H1 (cell line): ENCODE results near the gene ZNF227. TPM values are rescaled to one million over a fixed set of nuclear protein-coding genes. Genes with fewer than 3 reads are reported as not detected.

ENCODE experiments used
- CTCF ChIA-PET: fragments of 300-600 bp; sonication (Branson Sonifier 250); formaldehyde crosslinking; loops from one replicate; lab custom pipeline; 2021; ENCODE audit not compliant: partially characterized antibody; lab: Charles Lee
- POLR2A ChIA-PET: fragments of 300-600 bp; sonication (Branson Sonifier 250); formaldehyde crosslinking; loops from one replicate; lab custom pipeline; 2021; ENCODE audit warnings: inconsistent platforms; ENCODE audit not compliant: partially characterized antibody; lab: Charles Lee
- DNase-seq, 2 experiments: peaks; one replicate each; pipeline versions ENCODE4 v3.0.0 to v3.0.0-alpha.2; 2010 to 2022; ENCODE audit warnings: low spot score in 2 of 2, low read depth in 1 of 2, mixed read lengths in 1 of 2
- FAIRE-seq: peaks from 2 replicates; lab custom pipeline; 2011; peaks lifted over from hg19 to GRCh38; lab: Jason Lieb, UNC
- H2AFZ ChIP-seq: 2 replicates; pipeline ENCODE4 v1.8.1; 2012; ENCODE audit warnings: low read length, inconsistent platforms
- H2AK5ac ChIP-seq: 2 replicates; pipeline ENCODE4 v1.6.1; 2013; ENCODE audit warnings: low read depth, low read length
- H2BK120ac ChIP-seq: replicated peaks from 2 replicates; pipeline ENCODE3; 2013; ENCODE audit warnings: low read depth, low read length, inconsistent platforms
- H2BK12ac ChIP-seq: 2 replicates; pipeline ENCODE4 v1.6.1; 2013; ENCODE audit warnings: low read depth, low read length
- H2BK15ac ChIP-seq: 2 replicates; pipeline ENCODE4 v1.6.1; 2013; ENCODE audit warnings: low read length
- H2BK20ac ChIP-seq: 2 replicates; pipeline ENCODE4 v1.6.1; 2013; ENCODE audit warnings: low read length
- H2BK5ac ChIP-seq: 2 replicates; pipeline ENCODE4 v1.6.1; 2013; ENCODE audit warnings: low read depth, low read length
- H3K14ac ChIP-seq: 2 replicates; pipeline ENCODE4 v1.6.1; 2013; ENCODE audit warnings: inconsistent platforms; ENCODE audit not compliant: insufficient read length
- H3K18ac ChIP-seq: 2 replicates; pipeline ENCODE4 v1.6.1; 2013; ENCODE audit warnings: low read length; ENCODE audit errors: extremely low read depth
- H3K23ac ChIP-seq: 2 replicates; pipeline ENCODE4 v1.6.1; 2013; ENCODE audit warnings: inconsistent platforms; ENCODE audit not compliant: insufficient read length
- H3K23me2 ChIP-seq: 2 replicates; pipeline ENCODE4 v1.6.1; 2013; ENCODE audit warnings: low read depth, low read length
- H3K27ac ChIP-seq: 2 replicates; pipeline ENCODE4 v1.6.1; 2011; ENCODE audit warnings: low read depth, low read length, inconsistent platforms
- H3K27me3 ChIP-seq, 4 experiments: replicated peaks in 1 of 4; 1 replicate in 1 of 4; 2 replicates in 3 of 4; pipeline versions ENCODE4 v1.6.1 to v1.8.1; 2011 to 2013; ENCODE audit warnings: low read length in 3 of 4, mild to moderate bottlenecking in 3 of 4, inconsistent platforms in 2 of 4, mixed read lengths in 2 of 4, moderate library complexity in 1 of 4; ENCODE audit not compliant: control insufficient read depth in 3 of 4, insufficient read depth in 3 of 4; ENCODE audit errors: extremely low read depth in 1 of 4
- H3K36me3 ChIP-seq, 4 experiments: 2 replicates each; pipeline versions ENCODE4 v1.6.1 to v1.8.1; 2011 to 2013; ENCODE audit warnings: mild to moderate bottlenecking in 4 of 4, low read length in 3 of 4, moderate library complexity in 2 of 4, control low read depth in 1 of 4, inconsistent platforms in 1 of 4; ENCODE audit not compliant: insufficient read depth in 4 of 4, control insufficient read depth in 2 of 4
- H3K4ac ChIP-seq: replicated peaks from 2 replicates; pipeline ENCODE3; 2013; ENCODE audit warnings: low read length, low read depth, mixed read lengths, inconsistent platforms; ENCODE audit not compliant: insufficient read length
- H3K4me1 ChIP-seq, 4 experiments: replicated peaks in 1 of 4; 1 replicate in 1 of 4; 2 replicates in 3 of 4; pipeline versions ENCODE4 v1.6.1 to v1.8.1; 2011 to 2013; ENCODE audit warnings: low read length in 3 of 4, inconsistent platforms in 2 of 4, mixed read lengths in 1 of 4; ENCODE audit not compliant: insufficient read depth in 4 of 4, control insufficient read depth in 3 of 4
- H3K4me2 ChIP-seq, 2 experiments: 2 replicates each; pipeline versions ENCODE4 v1.6.1 to v1.8.1; 2011 to 2013; ENCODE audit warnings: low read depth in 2 of 2, low read length in 2 of 2, control low read depth in 1 of 2, inconsistent platforms in 1 of 2, mild to moderate bottlenecking in 1 of 2; ENCODE audit not compliant: insufficient read depth in 1 of 2
- H3K4me3 ChIP-seq, 4 experiments: fragments of 200-600, 300-600 bp in 1 of 4; sonication (generic), shearing (Covaris generic), sonication (Bioruptor Twin) in 1 of 4; 2 replicates each; pipeline versions ENCODE4 v1.5.1 to v1.8.1; 2011 to 2016; ENCODE audit warnings: low read length in 4 of 4, low read depth in 3 of 4, control low read depth in 2 of 4, inconsistent platforms in 2 of 4, mild to moderate bottlenecking in 2 of 4, mixed read lengths in 1 of 4, moderate library complexity in 1 of 4; ENCODE audit not compliant: insufficient read depth in 2 of 4; ENCODE audit errors: extremely low read depth in 1 of 4
- H3K56ac ChIP-seq: replicated peaks from 2 replicates; pipeline ENCODE3; 2013; ENCODE audit warnings: low read depth, mild to moderate bottlenecking, mixed read lengths, low read length, inconsistent platforms; ENCODE audit not compliant: insufficient read length
- H3K79me1 ChIP-seq: 2 replicates; pipeline ENCODE4 v1.6.1; 2013; ENCODE audit warnings: low read depth, low read length, control low read depth
- H3K79me2 ChIP-seq, 2 experiments: 2 replicates each; pipeline versions ENCODE4 v1.6.1 to v1.8.1; 2012 to 2013; ENCODE audit warnings: low read length in 2 of 2, mild to moderate bottlenecking in 2 of 2, inconsistent platforms in 1 of 2; ENCODE audit not compliant: insufficient read depth in 2 of 2, control insufficient read depth in 1 of 2
- H3K9ac ChIP-seq, 4 experiments: replicated peaks in 1 of 4; 1 replicate in 1 of 4; 2 replicates in 3 of 4; pipeline versions ENCODE4 v1.6.1 to v1.8.1; 2011 to 2013; ENCODE audit warnings: low read depth in 3 of 4, low read length in 3 of 4, control low read depth in 2 of 4, mild to moderate bottlenecking in 2 of 4, moderate library complexity in 2 of 4, inconsistent platforms in 1 of 4; ENCODE audit errors: extremely low read depth in 1 of 4
- H3K9me3 ChIP-seq, 2 experiments: 2 replicates each; pipeline versions ENCODE4 v1.6.1 to v1.8.1; 2012 to 2013; ENCODE audit warnings: mild to moderate bottlenecking in 2 of 2, moderate library complexity in 2 of 2, control low read depth in 1 of 2, inconsistent platforms in 1 of 2, low read depth in 1 of 2, low read length in 1 of 2, mixed read lengths in 1 of 2; ENCODE audit not compliant: insufficient read depth in 2 of 2
- H4K20me1 ChIP-seq, 2 experiments: replicated peaks in 1 of 2; 2 replicates each; pipeline versions ENCODE3 to v1.8.1; 2011 to 2013; ENCODE audit warnings: inconsistent platforms in 2 of 2, low read length in 2 of 2, mild to moderate bottlenecking in 1 of 2; ENCODE audit not compliant: insufficient read depth in 2 of 2, control insufficient read depth in 1 of 2
- H4K5ac ChIP-seq: 2 replicates; pipeline ENCODE4 v1.6.1; 2013; ENCODE audit warnings: low read length, low read depth, mixed read lengths, inconsistent platforms; ENCODE audit not compliant: insufficient read length
- H4K8ac ChIP-seq: 2 replicates; pipeline ENCODE4 v1.8.0; 2013; ENCODE audit warnings: mild to moderate bottlenecking, moderate library complexity, low read length, inconsistent platforms; ENCODE audit not compliant: insufficient read depth; ENCODE audit errors: extremely low read depth
- H4K91ac ChIP-seq: replicated peaks from 2 replicates; pipeline ENCODE3; 2013; ENCODE audit warnings: low read length, mixed read lengths, inconsistent platforms; ENCODE audit not compliant: insufficient read length
- BACH1 ChIP-seq: IDR thresholded peaks from 2 replicates; pipeline ENCODE4 v1.6.1; 2012; ENCODE audit warnings: low read length, improper control_type of control experiment
- CBX8 ChIP-seq: fragments of 300-800, 300-1000 bp; sonication (generic); IDR thresholded peaks from 2 replicates; pipeline ENCODE4 v1.7.1; 2016; ENCODE audit warnings: low read depth, low read length, borderline replicate concordance
- CTBP2 ChIP-seq: IDR thresholded peaks from 2 replicates; pipeline ENCODE4 v1.7.0; 2011; ENCODE audit warnings: borderline replicate concordance, mild to moderate bottlenecking, moderate library complexity, mixed read lengths, low read length; ENCODE audit not compliant: insufficient read depth, insufficient read length
- EP300 ChIP-seq, 2 experiments: IDR thresholded peaks; 1 replicate in 1 of 2; 2 replicates in 1 of 2; pipeline ENCODE4 v1.6.1; 2011 to 2012; ENCODE audit warnings: low read depth in 2 of 2, low read length in 2 of 2, mild to moderate bottlenecking in 2 of 2, borderline replicate concordance in 1 of 2, inconsistent platforms in 1 of 2, moderate library complexity in 1 of 2
- GTF2F1 ChIP-seq: IDR thresholded peaks from 2 replicates; pipeline ENCODE4 v1.6.1; 2012; ENCODE audit warnings: low read depth, low read length, improper control_type of control experiment, borderline replicate concordance
- POLR2AphosphoS5 ChIP-seq: IDR thresholded peaks from 2 replicates; pipeline ENCODE4 v1.6.1; 2011; ENCODE audit warnings: low read depth, low read length
- POU5F1 ChIP-seq: IDR thresholded peaks from 2 replicates; pipeline ENCODE4 v1.6.1; 2011; ENCODE audit warnings: low read depth, mild to moderate bottlenecking, low read length, moderate library complexity
- RBBP5 ChIP-seq: IDR thresholded peaks from 2 replicates; pipeline ENCODE4 v1.7.1; 2012; ENCODE audit warnings: low read depth, mild to moderate bottlenecking, inconsistent platforms, low read length, moderate library complexity, borderline replicate concordance
- RFX5 ChIP-seq: IDR thresholded peaks from 2 replicates; pipeline ENCODE4 v1.6.1; 2011; ENCODE audit warnings: low read depth, low read length, improper control_type of control experiment, borderline replicate concordance
- RXRA ChIP-seq: IDR thresholded peaks from 2 replicates; pipeline ENCODE4 v1.6.1; 2011; ENCODE audit warnings: low read depth, mild to moderate bottlenecking, low read length, moderate library complexity; ENCODE audit not compliant: insufficient read depth
- SP4 ChIP-seq: IDR thresholded peaks from 2 replicates; pipeline ENCODE4 v1.6.1; 2012; ENCODE audit warnings: low read length, inconsistent platforms
- TAF1 ChIP-seq: IDR thresholded peaks from 2 replicates; pipeline ENCODE4 v1.6.1; 2011; ENCODE audit warnings: mild to moderate bottlenecking, low read depth, low read length
- TBP ChIP-seq: IDR thresholded peaks from 2 replicates; pipeline ENCODE4 v1.6.1; 2011; ENCODE audit warnings: low read depth, low read length, improper control_type of control experiment
- TEAD4 ChIP-seq: IDR thresholded peaks from 2 replicates; pipeline ENCODE4 v1.6.1; 2012; ENCODE audit warnings: low read depth, low read length, inconsistent platforms, mixed read lengths
- ZNF274 ChIP-seq: IDR thresholded peaks from 2 replicates; pipeline ENCODE4 v1.7.0; 2012; ENCODE audit warnings: low read length, borderline replicate concordance; ENCODE audit errors: extremely low read depth
- WGBS, 2 experiments: shearing (Covaris generic) in 1 of 2; methylation state at CpG; one replicate each; pipeline versions ENCODE4 v1.1.6 to v1.1.7; 2013 to 2015; ENCODE audit warnings: low lambda C conversion rate in 2 of 2, mixed read lengths in 2 of 2, inconsistent platforms in 1 of 2, low coverage in 1 of 2, missing lambda C conversion rate in 1 of 2; ENCODE audit not compliant: insufficient replicate concordance in 2 of 2, insufficient coverage in 1 of 2, insufficient read length in 1 of 2; ENCODE audit errors: extremely low coverage in 1 of 2, missing lambda C conversion rate in 1 of 2; 5-methylcytosine and 5-hydroxymethylcytosine counted together
- polyA plus RNA-seq, 7 experiments: library from polyadenylated mRNA; depleted of rRNA in 3 of 7; stranded (reverse) in 5 of 7; unstranded in 2 of 7; fragments of >200 nt in 5 of 7; fragments of 200-250 nt in 2 of 7; gene quantifications; 1 replicate in 5 of 7; 2 replicates in 1 of 7; 4 replicates in 1 of 7; pipeline versions ENCODE4 v1.2.1 to v1.2.3, GENCODE V29; 2011 to 2013; ENCODE audit warnings: missing spikeins in 2 of 7, mixed read lengths in 2 of 7
- total RNA-seq: library from RNA; stranded (reverse); fragmentation: NEBNext Ultra II Directional; extraction: Animal tissue kit (Norgen Biotek cat#: 25700); gene quantifications from 2 replicates; pipeline ENCODE4 v1.2.1, GENCODE V29; 2021

Gene ZNF227
- total and polyA plus RNA-seq, 2 of the 8 experiments (the other 6 are each of a cell fraction or from before 2014, with no cell fraction given) = 4.9 to 23.9 TPM

DNA sequence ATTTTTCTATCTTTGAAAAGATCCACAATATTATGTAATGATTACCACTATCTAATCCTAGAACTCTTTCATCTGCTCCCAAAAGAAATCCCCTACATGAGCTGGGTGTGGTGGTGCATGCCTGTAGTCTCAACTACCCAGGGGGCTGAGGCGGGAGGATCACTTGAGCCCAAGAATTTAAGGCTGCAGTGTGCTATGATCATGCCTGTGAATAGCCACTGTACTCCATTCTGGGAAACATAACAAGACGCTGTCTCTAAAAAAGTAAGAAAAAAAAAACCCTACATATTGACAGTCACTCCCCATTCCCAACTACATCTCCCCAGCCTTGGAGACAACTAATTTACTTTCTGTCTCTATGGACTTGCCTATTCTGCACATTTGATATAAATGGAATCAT lies 48.5 kb upstream of the ZNF227 start:
- Histone ChIP-seq H3K14ac (no peak overlapping the region), H2BK12ac (no peak overlapping the region), H3K4ac (no peak overlapping the region), H3K27ac (no peak overlapping the region), H3K27me3 (no peaks in the 10 kb centered on the region), H2BK15ac (no peak overlapping the region), H3K4me3 (no peak overlapping the region), H2AFZ (no peak overlapping the region), H3K9me3 (peaks cover 0 to 3% of the 10 kb centered on the region in 2 experiments; a peak in 1 of 4 replicates), H3K79me1 (no peaks in the 10 kb centered on the region; the same call in 1 of the 2 replicates), H3K4me2 (peak overlapping the region in 1 of 2 experiments; percentile 91; a peak in 1 of 4 replicates), H2BK20ac (no peak overlapping the region), H3K79me2 (peaks cover 0 to 24% of the 10 kb centered on the region in 2 experiments; a peak in 2 of 4 replicates), H2BK120ac (no peak overlapping the region), H4K20me1 (no peaks in the 10 kb centered on the region), H2BK5ac (no peak overlapping the region), H3K23me2 (no peaks in the 10 kb centered on the region; the same call in 1 of the 2 replicates), H3K9ac (no peak overlapping the region), H4K8ac (no peak overlapping the region), H3K56ac (no peak overlapping the region), H3K36me3 (peaks cover 3 to 14% (median 9%) of the 10 kb centered on the region in 4 experiments; a peak in 7 of 8 replicates), H2AK5ac (no peak overlapping the region), H4K5ac (no peak overlapping the region), H3K18ac (no peak overlapping the region), H4K91ac (no peak overlapping the region), H3K4me1 (peaks cover 0 to 5% (median 0%) of the 10 kb centered on the region in 4 experiments; a peak in 1 of 7 replicates), H3K23ac (no peak overlapping the region)
- 91% methylated on average over 2 of the region's 2 CpGs; no CpG with 5 or more reads in 1 of the 2 experiments for WGBS, 2 experiments
- DNase-seq (no peak), FAIRE-seq (no peak)
- CTCF ChIA-PET = no interaction called here
- POLR2A ChIA-PET = interaction anchor here (0.6 to 4.8 kb wide), 3 partner anchors 13 to 386 kb away, joined by 3 to 27 read pairs (median 19); partner anchors contain the start of gene ZNF225
- no peak for TF ChIP-seq CTBP2
- no peak for TF ChIP-seq TEAD4
- no peak for TF ChIP-seq EP300 (IDR thresholded peaks at IDR 0.05; ENCODE audit: borderline replicate concordance in 1 of 2, low read depth in 2 of 2, low read length in 2 of 2)
- TF ChIP-seq SP4 = no peak
- TF ChIP-seq TAF1 = no peak
- TF ChIP-seq POU5F1 = no peak
- TF ChIP-seq RXRA = no peak
- no peak for TF ChIP-seq RBBP5
- TF ChIP-seq ZNF274 = no peak
- TF ChIP-seq POLR2AphosphoS5 = no peak
- no peak for TF ChIP-seq RFX5
- TF ChIP-seq CBX8 = no peak
- no peak for TF ChIP-seq BACH1
- TF ChIP-seq TBP = no peak
- TF ChIP-seq GTF2F1 = no peak
